Gastroesophageal sphincter (tissue), 4 donors: Measurements from ENCODE around the gene OPN1LW. TPM values are rescaled to one million over a fixed set of nuclear protein-coding genes. Genes with fewer than 3 reads are reported as not detected.
"Not testable (repeated sequence)": the region's sequence is repeated elsewhere in the genome, so short reads cannot be mapped to it uniquely, and the experiment has no call there.

Experiments
- ATAC-seq: fragments of 150-250 bp; one replicate; pipeline ENCODE4 v1.9.1; 2016; ENCODE audit warnings: mild to moderate bottlenecking, moderate library complexity
- H3K27ac ChIP-seq, 4 donors: fragments of 200-600 bp; sonication (generic) in 3 of 4; 1 replicate in 3 of 4; 2 replicates in 1 of 4; pipeline ENCODE4 v1.5.1; 2016 to 2019
- H3K27me3 ChIP-seq: fragments of 200-600 bp; sonication (generic); one replicate; pipeline ENCODE4 v1.5.1; 2019
- H3K36me3 ChIP-seq, 2 donors: fragments of 200-600 bp; sonication (generic); one replicate each; pipeline ENCODE4 v1.5.1; 2019; ENCODE audit warnings: control low read depth in 1 of 2
- H3K4me1 ChIP-seq, 3 donors: fragments of 200-600 bp; sonication (generic); 1 replicate in 2 of 3; 2 replicates in 1 of 3; pipeline ENCODE4 v1.5.1; 2016 to 2019; ENCODE audit warnings: control low read depth in 2 of 3
- H3K4me3 ChIP-seq, 2 donors: fragments of 200-600 bp; sonication (generic); one replicate each; pipeline ENCODE4 v1.5.1; 2019; ENCODE audit warnings: mild to moderate bottlenecking in 1 of 2, moderate library complexity in 1 of 2
- H3K9me3 ChIP-seq, 3 donors: fragments of 200-600 bp; sonication (generic); one replicate each; pipeline ENCODE4 v1.5.1; 2017 to 2019; ENCODE audit warnings: control low read depth in 2 of 3
- EP300 ChIP-seq: sonication (generic); formaldehyde crosslinking; IDR thresholded peaks from one replicate; pipeline ENCODE4 v1.6.1; 2017; ENCODE audit warnings: antibody characterized with exemption, mild to moderate bottlenecking
- POLR2A ChIP-seq, 2 donors: fragments of 450-650 bp; IDR thresholded peaks; one replicate each; pipeline ENCODE4 v1.6.1; 2017; ENCODE audit warnings: antibody characterized with exemption in 2 of 2, mild to moderate bottlenecking in 2 of 2, moderate library complexity in 1 of 2
- POLR2AphosphoS5 ChIP-seq: sonication (generic); formaldehyde crosslinking; IDR thresholded peaks from one replicate; pipeline ENCODE4 v1.6.1; 2017; ENCODE audit warnings: antibody characterized with exemption
- WGBS, 2 donors: methylation state at CpG; one replicate each; pipeline ENCODE4 v1.1.5; 2018; ENCODE audit warnings: low coverage in 1 of 2; 5-methylcytosine and 5-hydroxymethylcytosine counted together
- total RNA-seq, 4 donors: library from RNA; depleted of rRNA; stranded (reverse); fragments of >200 nt; gene quantifications; one replicate each; pipeline ENCODE4 v1.1.0, GENCODE V29; 2016
- TF ChIP-seq, protein P1 (sequence below), 4 experiments: fragments of 200-600 bp in 2 of 4; fragments of 450-650 bp in 2 of 4; sonication (generic) in 1 of 4; IDR thresholded peaks; one replicate each; pipeline ENCODE4 v1.5.1; 2017 to 2019; ENCODE audit warnings: antibody characterized with exemption in 4 of 4, mild to moderate bottlenecking in 2 of 4, moderate library complexity in 2 of 4

The OPN1LW gene
- total RNA-seq = not detected

GRCh38 chrX:154144010-154144409 is at the start of gene OPN1LW:
Gene OPN1LW (plus strand): TSS chrX:154144243. CDS start chrX:154144284, 41 bp downstream.
- ATAC-seq, H3K9me3 ChIP-seq, H3K4me3 ChIP-seq, H3K4me1 ChIP-seq, H3K36me3 ChIP-seq, H3K27ac ChIP-seq, H3K27me3 ChIP-seq: not testable (repeated sequence)
- WGBS, 2 donors = no CpG with 5 or more reads among the region's 15 CpGs

DNA sequence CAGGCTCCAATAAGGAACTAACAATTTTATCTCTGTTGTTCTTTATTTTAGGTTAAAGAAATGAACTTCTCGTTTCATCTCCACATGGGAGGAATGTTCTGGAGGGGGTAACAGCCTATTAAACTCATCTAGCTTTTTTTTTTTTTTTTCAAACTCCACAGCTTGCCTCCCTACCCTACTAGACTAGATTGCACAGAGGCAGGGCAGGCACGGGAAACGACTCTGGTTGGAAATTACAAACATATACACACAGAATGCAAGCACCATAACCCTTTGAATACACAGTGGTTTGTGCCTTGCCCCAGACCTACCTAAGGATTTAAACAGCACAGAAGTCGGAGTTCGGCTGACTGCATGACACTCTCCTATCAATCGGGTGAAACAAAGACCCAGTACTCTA is 49.2 kb upstream of the OPN1LW start:
- 6 to 46% methylated on average over 2 to 5 of the region's 6 CpGs for WGBS, 2 donors
- peak overlapping the region in 2 of 4 donors; percentile 98 for H3K27ac ChIP-seq
- H3K27me3 ChIP-seq = no peaks in the 10 kb centered on the region
- peaks cover 6 to 62% (median 15%) of the 10 kb centered on the region in 3 donors for H3K4me1 ChIP-seq
- no peak for ATAC-seq
- H3K36me3 ChIP-seq = no peaks in the 10 kb centered on the region
- TF ChIP-seq POLR2A (IDR thresholded peaks at IDR 0.05) = no peak
- TF ChIP-seq, protein P1, sequence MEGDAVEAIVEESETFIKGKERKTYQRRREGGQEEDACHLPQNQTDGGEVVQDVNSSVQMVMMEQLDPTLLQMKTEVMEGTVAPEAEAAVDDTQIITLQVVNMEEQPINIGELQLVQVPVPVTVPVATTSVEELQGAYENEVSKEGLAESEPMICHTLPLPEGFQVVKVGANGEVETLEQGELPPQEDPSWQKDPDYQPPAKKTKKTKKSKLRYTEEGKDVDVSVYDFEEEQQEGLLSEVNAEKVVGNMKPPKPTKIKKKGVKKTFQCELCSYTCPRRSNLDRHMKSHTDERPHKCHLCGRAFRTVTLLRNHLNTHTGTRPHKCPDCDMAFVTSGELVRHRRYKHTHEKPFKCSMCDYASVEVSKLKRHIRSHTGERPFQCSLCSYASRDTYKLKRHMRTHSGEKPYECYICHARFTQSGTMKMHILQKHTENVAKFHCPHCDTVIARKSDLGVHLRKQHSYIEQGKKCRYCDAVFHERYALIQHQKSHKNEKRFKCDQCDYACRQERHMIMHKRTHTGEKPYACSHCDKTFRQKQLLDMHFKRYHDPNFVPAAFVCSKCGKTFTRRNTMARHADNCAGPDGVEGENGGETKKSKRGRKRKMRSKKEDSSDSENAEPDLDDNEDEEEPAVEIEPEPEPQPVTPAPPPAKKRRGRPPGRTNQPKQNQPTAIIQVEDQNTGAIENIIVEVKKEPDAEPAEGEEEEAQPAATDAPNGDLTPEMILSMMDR (IDR thresholded peaks at IDR 0.05) = no peak
- TF ChIP-seq POLR2AphosphoS5 = no peak
- no peak for TF ChIP-seq EP300
- no peaks in the 10 kb centered on the region for H3K9me3 ChIP-seq
- peak overlapping the region in 1 of 2 donors; percentile 86 for H3K4me3 ChIP-seq

DNA sequence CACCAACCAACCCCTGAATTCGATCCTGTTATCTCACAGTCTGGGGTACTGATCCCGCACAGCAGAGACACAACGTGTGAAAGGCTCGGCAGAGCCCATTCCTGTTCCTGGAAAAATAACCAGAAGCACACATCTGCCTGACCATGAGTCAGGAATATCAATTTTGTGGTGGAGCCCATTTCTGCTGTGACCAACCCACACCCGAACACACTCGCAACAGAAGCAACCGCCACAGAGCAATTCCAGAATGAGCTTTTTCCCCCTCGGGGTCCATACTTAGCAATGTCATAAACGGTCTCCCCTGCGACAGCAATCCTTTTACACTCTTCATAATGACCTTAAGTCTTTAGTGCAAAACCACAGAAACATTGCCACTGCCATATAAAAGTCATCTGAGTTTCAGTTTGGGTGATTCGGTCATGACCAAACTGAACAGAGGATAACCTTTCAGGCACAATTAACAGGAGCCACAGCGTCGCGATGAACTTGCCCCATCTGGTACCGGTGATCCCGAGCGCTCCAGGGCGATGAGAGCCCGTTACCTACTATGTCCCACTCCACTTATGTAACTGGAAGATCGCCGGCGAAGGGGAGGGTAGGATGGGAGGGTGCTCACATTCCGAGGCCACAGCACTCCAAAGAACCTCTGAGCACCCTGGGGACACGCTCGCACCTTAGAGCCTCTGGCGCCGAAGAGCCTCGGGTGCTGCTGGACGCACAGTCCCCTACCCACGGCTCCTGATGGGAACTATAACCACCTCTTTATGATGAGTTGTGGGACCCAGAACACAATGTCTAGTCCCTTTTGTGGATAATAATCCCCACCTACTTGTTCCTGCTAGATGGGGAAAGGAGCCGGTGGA is 47.7 kb upstream of the OPN1LW start:
- Histone ChIP-seq H3K27me3 (no peaks in the 10 kb centered on the region), H3K4me3 (peak overlapping the region; percentile 86 to 91), H3K27ac (peak overlapping the region; percentile 97 to 99 (median 98)), H3K4me1 (peaks cover 6 to 53% (median 15%) of the 10 kb centered on the region in 3 donors), H3K9me3 (no peaks in the 10 kb centered on the region), H3K36me3 (no peaks in the 10 kb centered on the region)
- TF ChIP-seq POLR2A (IDR thresholded peaks at IDR 0.05) (no peak), EP300 (no peak), POLR2AphosphoS5 (no peak)
- TF ChIP-seq, protein P1 (IDR thresholded peaks at IDR 0.05) = no peak
- ATAC-seq = no peak
- WGBS, 2 donors = 4 to 56% methylated on average over 6 to 12 of the region's 31 CpGs

DNA sequence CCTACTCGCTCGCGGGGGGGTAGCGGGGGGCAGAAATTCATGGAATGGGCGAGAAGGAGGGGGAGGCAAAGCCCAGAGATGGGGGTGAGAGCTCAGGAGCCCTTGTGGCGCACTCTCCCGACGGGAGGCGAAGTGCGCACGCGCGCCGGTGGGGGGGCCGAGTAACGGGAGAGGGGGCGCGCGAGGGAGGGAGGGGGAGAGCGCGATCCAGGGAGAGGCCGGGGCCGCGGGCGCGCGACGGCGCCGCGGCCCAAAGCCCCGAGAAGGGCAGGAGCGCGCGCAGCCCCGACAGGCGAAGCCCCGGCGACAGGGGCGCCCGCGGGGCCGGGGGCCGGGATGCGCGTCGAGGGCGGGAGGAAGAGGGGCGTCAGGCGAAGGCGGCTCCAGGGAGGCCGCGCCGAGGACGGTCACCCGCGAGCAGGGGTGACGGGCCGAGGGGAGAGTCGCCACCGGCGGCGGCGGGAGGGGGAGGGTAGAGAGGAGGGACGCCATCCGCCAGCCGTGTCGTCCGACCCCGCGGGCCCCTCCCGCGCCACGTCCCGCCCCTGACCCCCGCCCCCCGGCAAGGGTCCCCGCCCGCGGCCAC is 46.9 kb upstream of the OPN1LW start:
- Histone ChIP-seq H3K27ac (peak overlapping the region; percentile 97 to 99 (median 98)), H3K36me3 (no peaks in the 10 kb centered on the region), H3K9me3 (no peaks in the 10 kb centered on the region), H3K4me1 (peaks cover 6 to 46% (median 11%) of the 10 kb centered on the region in 3 donors), H3K4me3 (peak overlapping the region; percentile 86 to 91), H3K27me3 (no peaks in the 10 kb centered on the region)
- peak; percentile 65 for ATAC-seq
- 40% methylated on average over 1 of the region's 80 CpGs; no CpG with 5 or more reads in 1 of the 2 donors for WGBS, 2 donors
- TF ChIP-seq, protein P1 (IDR thresholded peaks at IDR 0.05) = no peak
- TF ChIP-seq EP300 (no peak), POLR2A (IDR thresholded peaks at IDR 0.05) (peak in 1 of 2 donors; percentile 23), POLR2AphosphoS5 (no peak)

DNA sequence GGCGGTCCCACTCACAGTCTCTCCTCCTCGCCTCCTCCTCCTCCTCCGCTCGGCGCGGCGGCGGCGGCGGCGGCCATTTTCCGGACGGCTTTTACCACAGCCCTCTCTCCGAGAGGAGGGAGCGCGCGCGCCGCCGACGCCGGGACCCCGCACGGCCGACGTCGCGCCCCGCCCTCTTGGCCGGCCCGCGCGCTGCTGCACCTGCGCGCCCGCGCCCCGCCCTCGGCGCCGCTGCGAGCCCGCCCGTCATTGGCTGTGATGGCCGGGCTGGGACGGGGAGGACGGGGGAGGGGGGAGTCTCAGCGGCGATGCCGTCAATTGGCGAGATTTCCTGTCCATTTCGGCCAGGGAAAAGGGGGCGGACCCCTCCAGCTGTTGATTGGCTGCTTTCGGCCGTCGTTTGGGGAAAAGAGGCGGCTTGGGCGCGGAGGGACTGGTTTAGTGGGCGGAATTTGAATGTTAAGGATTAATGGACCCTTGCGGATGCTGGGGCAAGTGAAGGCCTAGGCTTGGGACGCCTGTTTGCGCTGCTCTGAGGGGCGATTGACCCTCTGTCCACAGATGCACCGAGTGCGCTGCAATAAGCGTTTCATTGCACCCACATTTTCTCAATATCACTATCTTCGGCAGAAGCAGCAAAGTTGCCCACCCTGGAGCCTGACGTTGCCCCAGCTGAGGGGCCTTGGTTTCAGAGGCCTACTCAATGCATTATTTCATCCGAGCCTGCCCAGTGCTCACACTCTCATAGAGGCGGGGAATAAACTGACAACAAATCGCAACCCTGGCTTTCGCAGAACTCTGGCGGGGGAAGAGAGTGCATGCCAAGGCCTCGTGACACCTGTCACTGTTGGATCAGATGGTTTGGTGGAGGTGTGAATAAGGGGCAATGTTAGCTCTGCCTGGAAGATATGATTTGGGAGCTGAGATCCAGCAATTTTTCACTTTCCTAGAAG is 46.2 kb upstream of the OPN1LW start, which contains the start of gene MECP2:
Gene MECP2 (minus strand): TSS at position 129 of the 953 bp plus-strand sequence.
- no peaks in the 10 kb centered on the region for H3K9me3 ChIP-seq
- peaks cover 6 to 38% (median 11%) of the 10 kb centered on the region in 3 donors for H3K4me1 ChIP-seq
- ATAC-seq = peak; percentile 96
- H3K36me3 ChIP-seq = no peaks in the 10 kb centered on the region
- peak within 1 kb of the TSS; percentile 86 to 91 for H3K4me3 ChIP-seq
- TF ChIP-seq, protein P1 (IDR thresholded peaks at IDR 0.05) = no peak
- no peak for TF ChIP-seq EP300
- peak in 1 of 2 donors; percentile 19 for TF ChIP-seq POLR2A (IDR thresholded peaks at IDR 0.05)
- peak; percentile 20 for TF ChIP-seq POLR2AphosphoS5
- H3K27ac ChIP-seq = peak within 1 kb of the TSS; percentile 97 to 99 (median 98)
- H3K27me3 ChIP-seq = no peaks in the 10 kb centered on the region
- WGBS, 2 donors = 41% methylated on average over 5 of the region's 75 CpGs; no CpG with 5 or more reads in 1 of the 2 donors
